BLaER1 treated with 17β-estradiol and CSF1 and Interleukin-3, amounts not matched to agents 10 nM and 100 nM (cell line): ENCODE data around the gene RNF152.
A peak's percentile ranks its signal among the peaks of the same experiment; 100 is the strongest.

Experiments
- H3K27ac ChIP-seq, 11 experiments: shearing (Covaris generic); formaldehyde crosslinking; 2 replicates each; pipeline ENCODE4 v1.8.1; 2022
- H3K27me3 ChIP-seq, 11 experiments: shearing (Covaris generic); formaldehyde crosslinking; 2 replicates each; pipeline ENCODE4 v1.8.1; 2022
- H3K36me3 ChIP-seq, 11 experiments: shearing (Covaris generic); formaldehyde crosslinking; 2 replicates each; pipeline ENCODE4 v1.8.1; 2022
- H3K4me1 ChIP-seq, 10 experiments: shearing (Covaris generic); formaldehyde crosslinking; 2 replicates each; pipeline ENCODE4 v1.8.1; 2022
- H3K4me2 ChIP-seq, 11 experiments: shearing (Covaris generic); formaldehyde crosslinking; 2 replicates each; pipeline ENCODE4 v1.8.1; 2022
- H3K4me3 ChIP-seq, 10 experiments: shearing (Covaris generic); formaldehyde crosslinking; 2 replicates each; pipeline ENCODE4 v1.8.1; 2022
- H3K9ac ChIP-seq, 11 experiments: shearing (Covaris generic); formaldehyde crosslinking; 2 replicates each; pipeline ENCODE4 v1.8.1; 2022
- H3K9me3 ChIP-seq, 11 experiments: shearing (Covaris generic); formaldehyde crosslinking; replicated peaks in 1 of 11; 2 replicates each; pipeline ENCODE4 v1.8.1; 2022
- H4K20me1 ChIP-seq, 11 experiments: shearing (Covaris generic); formaldehyde crosslinking; 2 replicates each; pipeline ENCODE4 v1.8.1; 2022
- Cebpa-rat ChIP-seq, 11 experiments: shearing (Covaris generic); IDR thresholded peaks; 2 replicates each; pipeline ENCODE4 v1.8.1; 2022

RNF152 gene

GRCh38 chr18:61841706-61842105 is 51.1 kb downstream of the RNF152 start:
- H3K27me3 ChIP-seq = peaks cover 11 to 96% (median 22%) of the 10 kb centered on the region in 11 experiments; a peak in 17 of 22 replicates
- H3K36me3 ChIP-seq = peaks cover 0 to 10% (median 0%) of the 10 kb centered on the region in 11 experiments; a peak in 1 of 22 replicates
- no peak overlapping the region for H3K27ac ChIP-seq
- TF ChIP-seq Cebpa-rat (IDR thresholded peaks at IDR 0.05) = no peak
- no peak overlapping the region for H3K4me3 ChIP-seq
- peaks cover 0 to 59% (median 42%) of the 10 kb centered on the region in 10 experiments; a peak in 15 of 20 replicates for H3K4me1 ChIP-seq
- H3K4me2 ChIP-seq = peak overlapping the region in 7 of 11 experiments; percentile 28 to 80 (median 60); a peak in 14 of 22 replicates
- peaks cover 27 to 56% (median 42%) of the 10 kb centered on the region in 11 experiments for H3K9me3 ChIP-seq
- peaks cover 0 to 8% (median 0%) of the 10 kb centered on the region in 11 experiments; a peak in 2 of 22 replicates for H4K20me1 ChIP-seq
- no peak overlapping the region for H3K9ac ChIP-seq

DNA sequence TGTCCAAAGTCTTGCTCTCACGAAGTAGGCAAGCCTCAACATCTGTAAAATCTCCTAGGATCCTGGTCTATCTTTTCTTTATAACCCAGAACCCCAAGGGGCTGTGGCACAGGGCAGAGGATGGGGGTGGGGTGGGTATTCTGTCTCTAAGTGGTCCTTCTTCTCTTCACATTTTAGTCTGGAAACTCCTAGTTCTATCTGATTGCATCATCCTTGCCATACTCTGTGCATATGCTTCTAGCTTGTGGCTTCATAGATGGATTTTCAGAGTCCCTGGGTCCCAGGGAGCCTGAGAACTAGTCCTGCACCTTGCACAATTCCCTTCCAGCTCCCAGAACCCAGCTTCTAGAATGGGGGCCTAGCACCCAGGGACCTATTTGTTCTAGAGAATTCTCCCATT is 52.5 kb downstream of the RNF152 start:
- Histone ChIP-seq H3K4me2 (peak overlapping the region in 9 of 11 experiments; percentile 9 to 80 (median 53); a peak in 17 of 22 replicates), H3K27ac (peak overlapping the region in 1 of 11 experiments; percentile 46; a peak in 1 of 22 replicates), H3K36me3 (peaks cover 0 to 21% (median 0%) of the 10 kb centered on the region in 11 experiments; a peak in 4 of 22 replicates), H3K4me1 (peaks cover 0 to 59% (median 42%) of the 10 kb centered on the region in 10 experiments; a peak in 15 of 20 replicates), H3K9ac (no peak overlapping the region), H4K20me1 (peaks cover 0 to 8% (median 0%) of the 10 kb centered on the region in 11 experiments; a peak in 2 of 22 replicates), H3K4me3 (peak overlapping the region in 1 of 10 experiments; percentile 17; a peak in 1 of 20 replicates), H3K9me3 (peaks cover 38 to 58% (median 47%) of the 10 kb centered on the region in 11 experiments), H3K27me3 (peaks cover 12 to 96% (median 35%) of the 10 kb centered on the region in 11 experiments; a peak in 18 of 22 replicates)
- peak in 7 of 11 experiments; percentile 33 to 73 (median 49); a peak in 7 of 22 replicates for TF ChIP-seq Cebpa-rat (IDR thresholded peaks at IDR 0.05)

DNA sequence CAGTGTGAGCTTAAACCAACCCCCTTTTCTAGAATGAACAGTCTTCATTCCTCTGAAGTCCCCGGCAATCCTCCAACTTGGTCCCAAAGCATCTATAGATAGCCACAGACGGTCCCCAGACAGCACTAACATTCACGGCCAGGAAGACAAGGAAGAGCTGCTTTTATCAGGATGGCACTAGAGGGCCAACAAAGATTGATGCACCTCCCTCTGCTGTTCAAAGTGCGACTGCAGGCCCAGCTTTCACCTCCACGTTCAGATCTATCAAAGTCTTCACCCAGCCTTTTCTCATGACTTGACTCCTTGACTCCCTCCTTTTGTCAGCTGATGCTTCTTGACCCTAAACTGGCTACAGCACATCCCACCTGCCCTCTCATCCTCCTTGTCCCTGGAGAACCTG is 54.3 kb downstream of the RNF152 start:
- H4K20me1 ChIP-seq = peaks cover 0 to 17% (median 0%) of the 10 kb centered on the region in 11 experiments; a peak in 5 of 22 replicates
- no peak for TF ChIP-seq Cebpa-rat (IDR thresholded peaks at IDR 0.05)
- no peak overlapping the region for H3K9ac ChIP-seq
- H3K4me3 ChIP-seq = no peak overlapping the region
- no peak overlapping the region for H3K27ac ChIP-seq
- H3K36me3 ChIP-seq = peaks cover 0 to 21% (median 0%) of the 10 kb centered on the region in 11 experiments; a peak in 4 of 22 replicates
- peaks cover 36 to 56% (median 44%) of the 10 kb centered on the region in 11 experiments for H3K9me3 ChIP-seq
- H3K4me2 ChIP-seq = peak overlapping the region in 6 of 11 experiments; percentile 11 to 80 (median 62); a peak in 9 of 22 replicates
- H3K27me3 ChIP-seq = peaks cover 22 to 100% (median 49%) of the 10 kb centered on the region in 11 experiments; a peak in 18 of 22 replicates
- peaks cover 7 to 73% (median 53%) of the 10 kb centered on the region in 10 experiments for H3K4me1 ChIP-seq

DNA sequence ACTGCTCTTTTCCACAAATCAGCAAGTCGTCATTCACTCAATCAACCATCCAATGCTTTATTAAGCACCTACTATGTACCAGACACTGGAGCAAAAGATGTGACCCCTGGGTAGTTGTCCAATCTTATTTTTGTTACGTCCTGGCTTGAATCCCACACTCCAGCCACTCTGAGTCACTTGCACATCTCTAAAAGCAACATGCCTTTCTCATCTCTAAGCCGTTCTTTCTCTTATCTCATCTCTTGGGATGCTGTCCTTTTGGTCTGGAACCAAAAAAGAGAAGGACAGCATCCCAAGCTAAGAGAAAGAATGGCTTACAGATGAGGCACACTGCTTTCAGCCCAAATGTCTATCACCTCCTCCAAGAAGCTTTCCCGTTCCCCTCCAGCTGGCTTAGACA is 58.8 kb downstream of the RNF152 start:
- Histone ChIP-seq H3K27ac (peak overlapping the region in 1 of 11 experiments; percentile 5; a peak in 1 of 22 replicates), H3K36me3 (peaks cover 0 to 21% (median 0%) of the 10 kb centered on the region in 11 experiments; a peak in 4 of 22 replicates), H4K20me1 (peaks cover 0 to 35% (median 0%) of the 10 kb centered on the region in 11 experiments; a peak in 8 of 22 replicates), H3K4me3 (no peak overlapping the region), H3K4me2 (peak overlapping the region; percentile 11 to 74 (median 65); a peak in 20 of 22 replicates), H3K4me1 (peaks cover 17 to 53% (median 31%) of the 10 kb centered on the region in 10 experiments), H3K27me3 (peaks cover 41 to 100% (median 86%) of the 10 kb centered on the region in 11 experiments), H3K9ac (no peak overlapping the region), H3K9me3 (peaks cover 34 to 44% (median 43%) of the 10 kb centered on the region in 11 experiments)
- TF ChIP-seq Cebpa-rat (IDR thresholded peaks at IDR 0.05) = no peak

DNA sequence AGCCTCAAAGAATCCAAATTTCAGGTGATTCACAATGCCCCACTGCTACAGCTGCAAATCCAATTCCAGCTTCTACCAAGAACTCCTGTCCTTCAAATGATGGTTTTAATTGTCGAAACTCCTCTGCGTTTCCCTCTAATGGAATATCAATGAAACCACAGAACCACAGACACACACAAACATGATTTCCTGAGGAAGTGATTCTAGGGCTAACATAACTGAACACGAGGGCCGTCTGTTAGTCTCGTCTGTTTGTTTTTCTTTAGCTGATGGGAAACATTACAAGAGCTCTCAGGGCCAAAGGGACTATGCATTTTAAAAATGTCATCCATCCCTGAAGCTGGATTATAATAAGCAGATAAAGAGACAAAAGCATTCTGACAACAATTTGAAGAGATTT is 59.4 kb downstream of the RNF152 start:
- Histone ChIP-seq H3K4me1 (peaks cover 17 to 47% (median 28%) of the 10 kb centered on the region in 10 experiments), H3K27me3 (peaks cover 37 to 100% (median 86%) of the 10 kb centered on the region in 11 experiments), H3K9me3 (peaks cover 28 to 41% (median 37%) of the 10 kb centered on the region in 11 experiments), H3K4me2 (peak overlapping the region; percentile 11 to 74 (median 65); a peak in 21 of 22 replicates), H3K27ac (peak overlapping the region in 1 of 11 experiments; percentile 5; a peak in 1 of 22 replicates), H3K4me3 (no peak overlapping the region), H4K20me1 (peaks cover 0 to 39% (median 0%) of the 10 kb centered on the region in 11 experiments; a peak in 8 of 22 replicates), H3K36me3 (peaks cover 0 to 21% (median 0%) of the 10 kb centered on the region in 11 experiments; a peak in 4 of 22 replicates), H3K9ac (no peak overlapping the region)
- no peak for TF ChIP-seq Cebpa-rat (IDR thresholded peaks at IDR 0.05)

DNA sequence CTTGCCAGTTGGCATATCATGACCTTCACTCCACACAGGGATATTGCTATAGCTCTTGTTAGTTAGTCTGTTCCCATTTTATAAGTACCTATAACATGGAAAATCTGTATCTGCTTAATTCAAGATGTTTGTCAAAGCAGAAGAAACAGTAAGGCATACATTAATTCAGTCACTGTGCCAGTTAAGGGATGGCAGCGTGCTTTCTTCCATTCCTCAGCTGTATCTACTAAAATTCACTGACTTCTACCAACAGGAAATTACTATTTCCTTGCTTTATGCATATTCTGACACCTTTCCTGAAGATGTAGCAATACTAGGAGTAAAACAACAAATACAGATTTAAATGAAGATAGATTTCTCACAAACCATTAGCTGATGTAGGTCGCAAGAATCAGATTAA is 59.9 kb downstream of the RNF152 start:
- peaks cover 0 to 41% (median 0%) of the 10 kb centered on the region in 11 experiments; a peak in 9 of 22 replicates for H4K20me1 ChIP-seq
- H3K4me3 ChIP-seq = no peak overlapping the region
- H3K9ac ChIP-seq = no peak overlapping the region
- peaks cover 0 to 16% (median 0%) of the 10 kb centered on the region in 11 experiments; a peak in 4 of 22 replicates for H3K36me3 ChIP-seq
- peaks cover 17 to 47% (median 28%) of the 10 kb centered on the region in 10 experiments for H3K4me1 ChIP-seq
- TF ChIP-seq Cebpa-rat (IDR thresholded peaks at IDR 0.05) = no peak
- H3K27ac ChIP-seq = no peak overlapping the region
- H3K4me2 ChIP-seq = peak overlapping the region; percentile 11 to 74 (median 65); a peak in 19 of 22 replicates
- H3K9me3 ChIP-seq = peaks cover 23 to 36% (median 31%) of the 10 kb centered on the region in 11 experiments
- H3K27me3 ChIP-seq = peaks cover 31 to 100% (median 81%) of the 10 kb centered on the region in 11 experiments

- peaks cover 17 to 62% (median 34%) of the 10 kb centered on the region in 10 experiments for H3K4me1 ChIP-seq
- peaks cover 7 to 18% (median 14%) of the 10 kb centered on the region in 11 experiments for H3K9me3 ChIP-seq
- peaks cover 0 to 41% (median 0%) of the 10 kb centered on the region in 11 experiments; a peak in 9 of 22 replicates for H4K20me1 ChIP-seq
- peaks cover 0 to 5% (median 0%) of the 10 kb centered on the region in 11 experiments; a peak in 3 of 22 replicates for H3K36me3 ChIP-seq
- H3K27ac ChIP-seq = no peak overlapping the region
- peaks cover 18 to 100% (median 71%) of the 10 kb centered on the region in 11 experiments for H3K27me3 ChIP-seq
- H3K9ac ChIP-seq = no peak overlapping the region
- no peak overlapping the region for H3K4me2 ChIP-seq
- TF ChIP-seq Cebpa-rat (IDR thresholded peaks at IDR 0.05) = no peak
- H3K4me3 ChIP-seq = no peak overlapping the region
These were observed 61.7 kb downstream of the RNF152 start for GRCh38 chr18:61831071-61831470.

- no peak for TF ChIP-seq Cebpa-rat (IDR thresholded peaks at IDR 0.05)
- peaks cover 18 to 100% (median 52%) of the 10 kb centered on the region in 11 experiments for H3K27me3 ChIP-seq
- no peak overlapping the region for H3K4me2 ChIP-seq
- H3K9me3 ChIP-seq = 0 out of 22 replicates have a peak, but pooled peaks cover 0 to 4% (median 0%) of the 10 kb centered on the region in 11 experiments
- H3K36me3 ChIP-seq = no peaks in the 10 kb centered on the region
- no peak overlapping the region for H3K27ac ChIP-seq
- H3K9ac ChIP-seq = no peak overlapping the region
- H3K4me1 ChIP-seq = peaks cover 16 to 74% (median 48%) of the 10 kb centered on the region in 10 experiments
- H3K4me3 ChIP-seq = no peak overlapping the region
- H4K20me1 ChIP-seq = peaks cover 0 to 54% (median 4%) of the 10 kb centered on the region in 11 experiments; a peak in 9 of 22 replicates
These were observed 63.7 kb downstream of the RNF152 start for GRCh38 chr18:61829108-61829507.
